ENCODE results near the gene RBM33. TPM values are rescaled to one million over a fixed set of nuclear protein-coding genes. Genes with fewer than 3 reads are reported as not detected.

The RBM33 gene
- total and polyA plus RNA-seq, 10 of the 15 experiments (the other 5 are each of a cell fraction or from before 2014, with no cell fraction given) = 4.7 to 67.2 (median 24.3) TPM

GRCh38 chr7:155829796-155830470 is 185.5 kb downstream of the RBM33 start:
- H3K9me3 ChIP-seq (replicated peaks; ENCODE audit: control insufficient read depth, insufficient read depth, low read length) = no peaks in the 10 kb centered on the region
- no peak overlapping the region for H3K9ac ChIP-seq (ENCODE audit: control insufficient read depth, insufficient read depth, low read length)
- H3K27ac ChIP-seq (ENCODE audit: control insufficient read depth, insufficient read depth) = no peak overlapping the region
- H3K36me3 ChIP-seq (ENCODE audit: control insufficient read depth in 2 of 2, insufficient read depth in 2 of 2, low read length in 1 of 2) = no peaks in the 10 kb centered on the region
- H3K4me3 ChIP-seq = no peak overlapping the region
- TF ChIP-seq CREM (IDR thresholded peaks at IDR 0.05; ENCODE audit: low read depth) = no peak
- TF ChIP-seq MYC (IDR thresholded peaks at IDR 0.05; ENCODE audit: insufficient read depth, insufficient read length, insufficient replicate concordance, low read length, severe bottlenecking) = no peak
- TF ChIP-seq TARDBP (IDR thresholded peaks at IDR 0.05; ENCODE audit: borderline replicate concordance) = no peak
- no peak for TF ChIP-seq TAF1 (IDR thresholded peaks at IDR 0.05; ENCODE audit: borderline replicate concordance, low read depth, low read length)
- TF ChIP-seq JUNB (IDR thresholded peaks at IDR 0.05) = no peak
- no peak for TF ChIP-seq SUZ12 (IDR thresholded peaks at IDR 0.05; ENCODE audit: unreplicated experiment)
- TF ChIP-seq BCL3 (IDR thresholded peaks at IDR 0.05; ENCODE audit: borderline replicate concordance, insufficient read depth, low read depth, low read length, poor library complexity, severe bottlenecking) = no peak
- TF ChIP-seq ATF7 (IDR thresholded peaks at IDR 0.05; ENCODE audit: low read depth) = no peak
- no peak for TF ChIP-seq CBX5 (IDR thresholded peaks at IDR 0.05; ENCODE audit: low read depth)
- TF ChIP-seq ZBTB40 (IDR thresholded peaks at IDR 0.05; ENCODE audit: borderline replicate concordance) = no peak
- no peak for TF ChIP-seq STAT3 (IDR thresholded peaks at IDR 0.05; ENCODE audit: low read depth, low read length)
- TF ChIP-seq SREBF1 (IDR thresholded peaks at IDR 0.05; ENCODE audit: low read length) = no peak
- no peak for TF ChIP-seq MTA3 (IDR thresholded peaks at IDR 0.05; ENCODE audit: borderline replicate concordance, low read length)
- no peak for TF ChIP-seq LARP7 (IDR thresholded peaks at IDR 0.05)
- no peak for TF ChIP-seq RAD21 (IDR thresholded peaks at IDR 0.05; ENCODE audit: insufficient read depth, low read depth, low read length)
- no peak for TF ChIP-seq PBX3 (IDR thresholded peaks at IDR 0.05; ENCODE audit: insufficient replicate concordance, low read depth, low read length)
- no peak for TF ChIP-seq SMAD1 (IDR thresholded peaks at IDR 0.05; ENCODE audit: low read depth, partially characterized antibody)
- no peak for TF ChIP-seq CEBPB (IDR thresholded peaks at IDR 0.05; ENCODE audit: borderline replicate concordance in 1 of 2, low read depth in 2 of 2, low read length in 2 of 2)
- in situ Hi-C loops (cut with MboI) (no loop called here), intact Hi-C loops (cut with micrococcal nuclease; ENCODE audit: unreplicated experiment) (no loop called here)
- DNase-seq (ENCODE audit: low read depth, low spot score) (no peak), FAIRE-seq (no peak), ATAC-seq (no peak)
- H3K4me2 ChIP-seq (ENCODE audit: control insufficient read depth, insufficient read depth) = no peak overlapping the region
- WGBS (ENCODE audit: insufficient coverage, insufficient replicate concordance, low lambda C conversion rate, missing lambda C conversion rate) = 22% methylated on average over 17 of the region's 17 CpGs
- SMC1A ChIA-PET (ENCODE audit: uncharacterized antibody, unreplicated experiment) = no interaction called here
- no peak overlapping the region for H2AFZ ChIP-seq (ENCODE audit: control insufficient read depth, low read depth, low read length)
- RAD21 ChIA-PET (ENCODE audit: unreplicated experiment) = no interaction called here
- H4K20me1 ChIP-seq (ENCODE audit: control insufficient read depth, insufficient read depth) = no peaks in the 10 kb centered on the region
- no TSS peak for BruUV-seq (replicated peaks)
- no peaks in the 10 kb centered on the region for H3K4me1 ChIP-seq (ENCODE audit: control insufficient read depth, insufficient read depth, low read length)
- CTCF ChIA-PET = no interaction called here
- H3K79me2 ChIP-seq (ENCODE audit: control insufficient read depth, insufficient read depth, low read length) = no peaks in the 10 kb centered on the region
- H3K27me3 ChIP-seq (replicated peaks in 1 of 2; ENCODE audit: control insufficient read depth in 2 of 2, insufficient read depth in 2 of 2, low read length in 1 of 2) = peaks cover 2 to 3% of the 10 kb centered on the region in 2 experiments; a peak in 2 of 4 replicates
- POLR2A ChIA-PET = no interaction called here
